ENCODE measurements around the gene DNAJB13.

DNAJB13 gene

GRCh38 chr11:73991471-73992006 is 40.7 kb downstream of the DNAJB13 start:
- no peak for ATAC-seq
- TF ChIP-seq SNAI2 (CRISPR knock-in tag; IDR thresholded peaks at IDR 0.05): no peak
- TF ChIP-seq ZNF70 (CRISPR knock-in tag; IDR thresholded peaks at IDR 0.05): no peak
- TF ChIP-seq BACH2 (CRISPR knock-in tag; IDR thresholded peaks at IDR 0.05; ENCODE audit: borderline replicate concordance): no peak
- TF ChIP-seq CSDC2 (CRISPR knock-in tag; IDR thresholded peaks at IDR 0.05): no peak
- TF ChIP-seq ISL1 (CRISPR knock-in tag; IDR thresholded peaks at IDR 0.05): no peak
- TF ChIP-seq ESRRG (CRISPR knock-in tag; IDR thresholded peaks at IDR 0.05): no peak
- no peak for TF ChIP-seq GLIS3 (CRISPR knock-in tag; IDR thresholded peaks at IDR 0.05)
- TF ChIP-seq ZNF565 (CRISPR knock-in tag; conservative IDR thresholded peaks at IDR 0.05; ENCODE audit: low read depth): no peak
- TF ChIP-seq TOX (CRISPR knock-in tag; IDR thresholded peaks at IDR 0.05; ENCODE audit: borderline replicate concordance): no peak
- no peak for TF ChIP-seq ZFP3 (CRISPR knock-in tag; IDR thresholded peaks at IDR 0.05)
- TF ChIP-seq CSRNP3 (CRISPR knock-in tag; IDR thresholded peaks at IDR 0.05): no peak
- TF ChIP-seq POU6F1 (CRISPR knock-in tag; IDR thresholded peaks at IDR 0.05; ENCODE audit: borderline replicate concordance, low read depth): no peak
- no peak for TF ChIP-seq TCF4 (CRISPR knock-in tag; IDR thresholded peaks at IDR 0.05; ENCODE audit: borderline replicate concordance)
- TF ChIP-seq ZC3H10 (CRISPR knock-in tag; IDR thresholded peaks at IDR 0.05): no peak

GRCh38 chr11:73995247-73995646 is 44.4 kb downstream of the DNAJB13 start:
- ATAC-seq: no peak; the same call in 2 of the 3 replicates
- no peak for TF ChIP-seq CSRNP3 (CRISPR knock-in tag; IDR thresholded peaks at IDR 0.05)
- no peak for TF ChIP-seq ZNF565 (CRISPR knock-in tag; conservative IDR thresholded peaks at IDR 0.05; ENCODE audit: low read depth)
- no peak for TF ChIP-seq RARB (CRISPR knock-in tag; IDR thresholded peaks at IDR 0.05)
- TF ChIP-seq GLIS3 (CRISPR knock-in tag; IDR thresholded peaks at IDR 0.05): no peak
- no peak for TF ChIP-seq TOX (CRISPR knock-in tag; IDR thresholded peaks at IDR 0.05; ENCODE audit: borderline replicate concordance)
- TF ChIP-seq ZNF8 (CRISPR knock-in tag; IDR thresholded peaks at IDR 0.05): no peak
- no peak for TF ChIP-seq TSHZ2 (CRISPR knock-in tag; IDR thresholded peaks at IDR 0.05)
- TF ChIP-seq TCF4 (CRISPR knock-in tag; IDR thresholded peaks at IDR 0.05; ENCODE audit: borderline replicate concordance): no peak
- no peak for TF ChIP-seq SNAI2 (CRISPR knock-in tag; IDR thresholded peaks at IDR 0.05)
- TF ChIP-seq ISL1 (CRISPR knock-in tag; IDR thresholded peaks at IDR 0.05): no peak
- no peak for TF ChIP-seq ZNF70 (CRISPR knock-in tag; IDR thresholded peaks at IDR 0.05)
- no peak for TF ChIP-seq ZFP3 (CRISPR knock-in tag; IDR thresholded peaks at IDR 0.05)
- TF ChIP-seq PATZ1 (CRISPR knock-in tag; IDR thresholded peaks at IDR 0.05; ENCODE audit: borderline replicate concordance): no peak
- TF ChIP-seq ZFP30 (CRISPR knock-in tag; IDR thresholded peaks at IDR 0.05): no peak
- no peak for TF ChIP-seq ZC3H10 (CRISPR knock-in tag; IDR thresholded peaks at IDR 0.05)
- no peak for TF ChIP-seq ESRRG (CRISPR knock-in tag; IDR thresholded peaks at IDR 0.05)
- no peak for TF ChIP-seq ARNTL (CRISPR knock-in tag; IDR thresholded peaks at IDR 0.05; ENCODE audit: borderline replicate concordance, low read depth)

GRCh38 chr11:73995731-73996130 is 44.9 kb downstream of the DNAJB13 start:
- ATAC-seq: no peak
- TF ChIP-seq PATZ1 (CRISPR knock-in tag; IDR thresholded peaks at IDR 0.05; ENCODE audit: borderline replicate concordance) (no peak), ESRRG (CRISPR knock-in tag; IDR thresholded peaks at IDR 0.05) (no peak)

Data from SK-N-SH treated with all-trans-retinoic acid at 6 μM for 48 hours (cell line).